GM12891 (cell line): Measurements from ENCODE around the gene CTXN3.

ENCODE experiments used
- POLR2A ChIP-seq: IDR thresholded peaks from 2 replicates; pipeline ENCODE4 v1.6.1; 2011; ENCODE audit warnings: low read depth, low read length, control low read depth
- POLR2AphosphoS5 ChIP-seq: IDR thresholded peaks from 2 replicates; pipeline ENCODE4 v1.6.1; 2011; ENCODE audit warnings: low read depth, low read length, control low read depth
- TAF1 ChIP-seq: IDR thresholded peaks from 2 replicates; pipeline ENCODE4 v1.6.1; 2011; ENCODE audit warnings: low read depth, low read length, control low read depth

GRCh38 chr5:127609957-127610356 lies 38.9 kb upstream of the CTXN3 start:
- TF ChIP-seq POLR2AphosphoS5: no peak
- no peak for TF ChIP-seq TAF1
- TF ChIP-seq POLR2A: no peak
